HG03045 (cell line): ENCODE measurements around the gene TBC1D3I.
"Not testable (repeated sequence)": the region's sequence is repeated elsewhere in the genome, so short reads cannot be mapped to it uniquely, and the experiment has no call there.

Experiments used
- ATAC-seq: cut with Tn5 transposase; IDR thresholded peaks from one replicate; pipeline ENCODE4 v1.9.1; 2021; ENCODE audit warnings: mild to moderate bottlenecking, moderate library complexity; ENCODE audit not compliant: unreplicated experiment

The TBC1D3I gene

GRCh38 chr17:36207383-36207782 is 57.0 kb downstream of the TBC1D3I start:
- ATAC-seq: not testable (repeated sequence)

- ATAC-seq: not testable (repeated sequence)
Measured at GRCh38 chr17:36206486-36206821, 57.9 kb downstream of the TBC1D3I start.

- no peak for ATAC-seq
Measured at GRCh38 chr17:36205637-36206485, 58.5 kb downstream of the TBC1D3I start.

GRCh38 chr17:36204724-36205500 is 59.5 kb downstream of the TBC1D3I start:
- ATAC-seq: no peak
